Breast epithelium (tissue), 4 donors: ENCODE results near the gene SLC2A3. TPM values are rescaled to one million over a fixed set of nuclear protein-coding genes. Genes with fewer than 3 reads are reported as not detected.
"Not testable (repeated sequence)": the region's sequence is repeated elsewhere in the genome, so short reads cannot be mapped to it uniquely, and the experiment has no call there.

Experiments used
- DNase-seq, 2 donors: peaks; one replicate each; pipeline ENCODE4 v3.0.0-alpha.2; 2019; ENCODE audit warnings: low spot score in 2 of 2
- H3K27ac ChIP-seq, 2 donors: fragments of 200-600 bp; sonication (generic) in 1 of 2; one replicate each; pipeline ENCODE4 v1.5.1; 2016 to 2019; ENCODE audit warnings: mild to moderate bottlenecking in 1 of 2
- H3K27me3 ChIP-seq, 2 donors: fragments of 200-600 bp; sonication (generic) in 1 of 2; one replicate each; pipeline versions ENCODE4 v1.5.1 to v1.6.0; 2017 to 2019; ENCODE audit warnings: control low read depth in 1 of 2, mild to moderate bottlenecking in 1 of 2
- H3K36me3 ChIP-seq: fragments of 200-600 bp; one replicate; pipeline ENCODE4 v1.5.1; 2019
- H3K4me1 ChIP-seq, 2 donors: fragments of 200-600 bp; sonication (generic); one replicate each; pipeline ENCODE4 v1.5.1; 2016 to 2019; ENCODE audit warnings: control low read depth in 1 of 2
- H3K4me3 ChIP-seq, 3 donors: fragments of 200-600 bp; sonication (generic); 1 replicate in 2 of 3; 2 replicates in 1 of 3; pipeline ENCODE4 v1.5.1; 2016 to 2019; ENCODE audit warnings: mild to moderate bottlenecking in 3 of 3, moderate library complexity in 2 of 3
- H3K9me3 ChIP-seq, 2 donors: fragments of 200-600 bp; sonication (generic) in 1 of 2; one replicate each; pipeline ENCODE4 v1.5.1; 2016 to 2019; ENCODE audit warnings: control low read depth in 1 of 2
- CTCF ChIP-seq, 3 donors: fragments of 450-650 bp; IDR thresholded peaks; one replicate each; pipeline ENCODE4 v1.5.1; 2016 to 2017; ENCODE audit warnings: antibody characterized with exemption in 3 of 3, mild to moderate bottlenecking in 3 of 3, moderate library complexity in 3 of 3
- POLR2A ChIP-seq: fragments of 450-650 bp; IDR thresholded peaks from one replicate; pipeline ENCODE4 v1.6.1; 2016; ENCODE audit warnings: antibody characterized with exemption, mild to moderate bottlenecking, moderate library complexity
- POLR2AphosphoS5 ChIP-seq, 3 donors: sonication (generic); formaldehyde crosslinking; IDR thresholded peaks; one replicate each; pipeline ENCODE4 v1.6.1; 2017; ENCODE audit warnings: antibody characterized with exemption in 3 of 3
- intact Hi-C: fragments of 100-400 bp; cut with DNase I; formaldehyde crosslinking; loops from one replicate; pipeline ENCODE4 v1.15.1; 2023; ENCODE audit warnings: low total_unique reads
- total RNA-seq, 3 donors: library from RNA; depleted of rRNA; stranded (reverse); fragments of >200 nt; gene quantifications; one replicate each; pipeline ENCODE4 v1.1.0, GENCODE V29; 2016

The SLC2A3 gene
- total RNA-seq, 3 donors from 2014 or later: 28.2 to 47.9 (median 45.8) TPM

- TF ChIP-seq POLR2A (no peak), CTCF (IDR thresholded peaks at IDR 0.05) (no peak), POLR2AphosphoS5 (IDR thresholded peaks at IDR 0.05) (no peak)
- no peaks in the 10 kb centered on the region for H3K27me3 ChIP-seq
- H3K4me3 ChIP-seq: peak overlapping the region in 2 of 3 donors; percentile 40 to 66
- H3K27ac ChIP-seq: no peak overlapping the region
- no peaks in the 10 kb centered on the region for H3K4me1 ChIP-seq
- DNase-seq: no peak
- H3K9me3 ChIP-seq: no peaks in the 10 kb centered on the region
- no peaks in the 10 kb centered on the region for H3K36me3 ChIP-seq
- intact Hi-C loops: no loop called here
Measured at GRCh38 chr12:7961395-7962178, 25.6 kb upstream of the SLC2A3 start.

GRCh38 chr12:7959701-7960121, 23.7 kb upstream of the SLC2A3 start:
- no peaks in the 10 kb centered on the region for H3K9me3 ChIP-seq
- H3K27me3 ChIP-seq: no peaks in the 10 kb centered on the region
- H3K36me3 ChIP-seq: no peaks in the 10 kb centered on the region
- no peak overlapping the region for H3K4me3 ChIP-seq
- intact Hi-C loops: no loop called here
- TF ChIP-seq POLR2A: no peak
- no peak for TF ChIP-seq CTCF (IDR thresholded peaks at IDR 0.05)
- no peak for TF ChIP-seq POLR2AphosphoS5 (IDR thresholded peaks at IDR 0.05)
- H3K4me1 ChIP-seq: no peaks in the 10 kb centered on the region
- DNase-seq: no peak
- H3K27ac ChIP-seq: no peak overlapping the region

- Histone ChIP-seq H3K4me3 (no peak overlapping the region), H3K27ac (no peak overlapping the region), H3K4me1 (no peaks in the 10 kb centered on the region), H3K36me3 (no peaks in the 10 kb centered on the region), H3K27me3 (no peaks in the 10 kb centered on the region), H3K9me3 (no peaks in the 10 kb centered on the region)
- no peak for TF ChIP-seq POLR2A
- no peak for TF ChIP-seq POLR2AphosphoS5 (IDR thresholded peaks at IDR 0.05)
- TF ChIP-seq CTCF (IDR thresholded peaks at IDR 0.05): no peak
- intact Hi-C loops: no loop called here
- DNase-seq: no peak
Measured at GRCh38 chr12:7959278-7959677, 23.3 kb upstream of the SLC2A3 start.

- H3K36me3 ChIP-seq, H3K27ac ChIP-seq, H3K4me1 ChIP-seq, H3K27me3 ChIP-seq, intact Hi-C loops, DNase-seq, H3K4me3 ChIP-seq, H3K9me3 ChIP-seq: not testable (repeated sequence)
Measured at GRCh38 chr12:7954877-7955276, 18.9 kb upstream of the SLC2A3 start.

GRCh38 chr12:7954418-7954817, 18.4 kb upstream of the SLC2A3 start:
- intact Hi-C loops, H3K9me3 ChIP-seq, H3K27me3 ChIP-seq, H3K27ac ChIP-seq, H3K4me1 ChIP-seq, H3K36me3 ChIP-seq, DNase-seq, H3K4me3 ChIP-seq: not testable (repeated sequence)

GRCh38 chr12:7953912-7954311, 17.9 kb upstream of the SLC2A3 start:
- H3K4me3 ChIP-seq, intact Hi-C loops, H3K27me3 ChIP-seq, H3K4me1 ChIP-seq, H3K36me3 ChIP-seq, DNase-seq, H3K27ac ChIP-seq, H3K9me3 ChIP-seq: not testable (repeated sequence)

GRCh38 chr12:7951671-7952070, 15.7 kb upstream of the SLC2A3 start:
- H3K36me3 ChIP-seq: no peaks in the 10 kb centered on the region
- DNase-seq: no peak
- H3K4me3 ChIP-seq: no peak overlapping the region
- H3K27ac ChIP-seq: no peak overlapping the region
- no peaks in the 10 kb centered on the region for H3K4me1 ChIP-seq
- TF ChIP-seq CTCF (IDR thresholded peaks at IDR 0.05) (no peak), POLR2AphosphoS5 (IDR thresholded peaks at IDR 0.05) (no peak), POLR2A (no peak)
- intact Hi-C loops: no loop called here
- H3K9me3 ChIP-seq: no peaks in the 10 kb centered on the region
- H3K27me3 ChIP-seq: no peaks in the 10 kb centered on the region

- DNase-seq, H3K4me3 ChIP-seq, H3K36me3 ChIP-seq, intact Hi-C loops, H3K27ac ChIP-seq, H3K4me1 ChIP-seq, H3K9me3 ChIP-seq, H3K27me3 ChIP-seq: not testable (repeated sequence)
Measured at GRCh38 chr12:7950230-7950943, 14.4 kb upstream of the SLC2A3 start.
